CD4-positive, alpha-beta T cell treated with Interleukin-15 for 1 hour (primary cell): Measurements from ENCODE around the gene KLHDC9.
"Not testable (repeated sequence)": the region's sequence is repeated elsewhere in the genome, so short reads cannot be mapped to it uniquely, and the experiment has no call there.

Experiments used
- DNase-seq: peaks from one replicate; pipeline ENCODE4 v3.0.0-alpha.2; 2020

The KLHDC9 gene

GRCh38 chr1:161099090-161099802 lies 1.1 kb downstream of the KLHDC9 start:
- no peak for DNase-seq

DNA sequence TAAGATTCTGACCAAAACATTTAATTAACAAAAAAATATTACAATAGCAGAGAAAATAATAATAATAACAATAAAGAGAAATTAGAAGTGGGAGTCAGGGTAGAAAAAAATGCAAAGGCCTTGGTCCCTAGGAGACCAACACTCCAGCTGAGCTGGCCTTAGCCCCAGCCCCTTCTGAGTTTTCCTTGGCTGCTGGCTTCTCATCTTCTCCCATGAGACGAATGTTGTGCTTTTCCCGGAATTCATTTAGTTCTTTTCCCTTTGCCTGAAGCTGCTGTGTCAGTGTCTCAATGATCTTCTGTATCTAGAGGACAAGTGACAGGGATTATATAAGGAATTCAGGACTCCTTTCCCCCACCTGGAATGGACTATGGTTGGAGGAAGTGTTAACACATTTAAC lies 2.4 kb downstream of the KLHDC9 start:
- no peak for DNase-seq

DNA sequence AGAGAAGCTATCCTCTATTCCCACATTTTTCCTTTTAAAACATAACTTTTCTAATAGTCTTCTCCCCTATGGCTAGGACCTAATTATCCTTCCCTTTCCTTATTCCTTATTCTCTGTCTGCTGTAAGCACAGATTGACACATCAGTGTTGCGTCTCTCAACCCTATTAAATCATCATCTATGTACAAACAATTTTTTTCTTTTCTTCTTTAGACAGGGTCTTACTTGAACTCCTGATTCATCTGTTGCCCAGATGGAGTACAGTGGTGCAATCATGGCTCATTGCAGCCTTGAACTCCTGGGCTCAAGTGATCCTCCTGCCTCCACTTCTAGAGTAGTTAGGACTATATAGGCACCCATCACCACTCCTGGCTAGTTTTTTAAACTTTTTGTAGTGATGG lies 8.3 kb downstream of the KLHDC9 start:
- no peak for DNase-seq

GRCh38 chr1:161111117-161111516 lies 13.0 kb downstream of the KLHDC9 start:
- no peak for DNase-seq

DNA sequence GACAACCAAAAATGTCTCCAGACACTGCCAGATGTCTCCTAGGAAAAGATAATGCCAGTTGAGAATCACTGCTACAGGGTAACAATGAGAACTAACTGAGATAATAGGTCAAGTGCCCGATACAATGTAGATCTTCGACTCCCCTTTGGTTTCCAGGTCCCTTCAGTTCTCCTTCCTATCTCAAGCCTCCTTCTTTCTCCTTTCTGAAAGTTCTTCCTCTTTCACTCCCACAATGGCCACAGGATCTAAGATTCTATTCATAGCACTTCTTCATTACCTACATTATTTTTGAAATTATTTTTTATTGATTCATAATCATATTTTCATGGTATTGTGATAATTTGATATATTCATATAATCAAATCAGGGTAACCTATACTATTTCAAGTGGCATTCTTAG lies 13.4 kb downstream of the KLHDC9 start:
- DNase-seq, result no peak

DNA sequence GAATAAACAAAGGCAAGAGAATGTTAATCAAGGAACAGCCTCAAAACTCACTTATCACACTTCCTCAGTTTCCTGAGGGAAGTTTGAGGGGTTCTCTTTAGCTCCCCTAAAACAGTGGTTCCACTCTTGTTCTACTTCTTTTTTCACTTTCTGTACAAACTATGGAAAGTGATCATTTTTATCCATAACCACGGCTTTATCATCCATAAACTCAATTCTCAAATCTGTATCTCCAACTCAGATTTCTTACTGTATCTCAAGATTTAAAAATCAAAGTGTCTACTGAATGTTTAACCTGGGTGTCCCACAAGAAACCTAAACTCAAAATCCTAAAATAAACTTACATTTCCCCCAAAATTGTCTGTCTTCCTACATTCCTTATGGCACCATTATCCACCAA lies 15.8 kb downstream of the KLHDC9 start:
- no peak for DNase-seq

- DNase-seq, result no peak
Observed at GRCh38 chr1:161114556-161114955, 16.4 kb downstream of the KLHDC9 start.

GRCh38 chr1:161115132-161115711 lies 17.1 kb downstream of the KLHDC9 start:
- DNase-seq, result no peak

DNA sequence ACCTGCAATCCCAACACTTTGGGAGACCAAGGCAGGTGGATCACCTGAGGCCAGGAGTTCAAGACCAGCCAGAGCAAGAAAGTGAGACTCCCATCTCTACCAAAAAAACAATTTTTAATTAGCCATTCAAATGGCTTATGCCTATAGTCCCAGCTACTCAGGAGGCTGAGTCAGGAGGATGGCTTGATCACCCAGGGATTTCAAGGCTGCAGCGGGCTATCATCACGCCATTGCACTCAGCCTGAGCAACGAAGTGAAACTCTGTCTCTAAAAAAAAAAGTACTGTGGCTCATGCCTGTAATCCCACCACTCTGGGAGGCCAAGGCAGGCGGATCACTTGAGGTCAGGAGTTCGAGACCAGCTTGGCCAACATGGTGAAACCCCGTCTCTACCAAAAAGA lies 17.8 kb downstream of the KLHDC9 start:
- DNase-seq, result not testable (repeated sequence)

DNA sequence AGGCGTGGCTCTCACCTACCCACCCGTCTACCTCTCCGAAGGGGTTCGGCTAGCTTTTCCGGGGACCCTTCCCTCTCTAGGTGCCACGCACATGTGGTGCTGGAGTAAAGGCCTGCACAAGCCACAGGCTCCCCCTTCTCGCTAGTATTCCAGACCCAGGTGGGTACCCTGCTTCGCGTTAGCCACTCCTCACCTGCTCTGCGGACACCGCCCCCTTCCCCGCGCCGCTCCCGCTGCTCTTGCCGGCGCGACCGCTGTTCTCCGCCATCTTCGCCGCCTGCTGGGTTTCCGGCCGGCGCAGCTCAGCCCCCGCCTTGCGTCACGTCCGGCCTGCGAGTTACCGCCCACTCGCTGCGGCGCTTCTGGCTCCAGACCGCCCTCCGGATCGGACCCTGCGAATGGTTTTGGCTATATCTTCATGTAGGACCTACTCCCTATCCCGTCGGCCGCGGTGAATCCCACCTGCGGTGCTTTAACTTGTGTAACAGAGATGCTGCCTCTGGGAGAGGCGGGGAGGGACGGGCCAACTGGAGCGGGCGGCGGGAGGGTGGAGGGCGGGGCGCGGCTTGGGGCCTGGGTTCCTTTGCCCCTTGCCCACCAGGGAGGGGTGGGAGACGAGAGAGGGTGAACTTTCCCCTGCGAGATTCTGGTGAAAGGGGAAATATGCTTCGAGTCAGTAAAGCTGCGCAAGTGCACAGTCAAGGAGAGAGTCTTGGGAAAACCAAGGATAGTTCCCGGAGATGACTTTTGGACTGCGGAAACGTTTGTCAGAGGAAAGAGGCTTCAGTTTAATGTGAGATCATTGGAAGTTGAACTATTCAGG lies 19.8 kb downstream of the KLHDC9 start, which contains the start of the genes NIT1 and PFDN2:
Gene NIT1, plus strand, starts transcription at position 347 of the 823 bp plus-strand sequence. Its CDS starts 72 bp downstream, at position 419.
Gene PFDN2, minus strand, starts transcription at position 279 of the 823 bp plus-strand sequence. Its CDS starts 11 bp downstream, at position 268.
- peak; percentile 82 for DNase-seq

- peak; percentile 76 for DNase-seq
Observed at GRCh38 chr1:161119092-161119903, 21.1 kb downstream of the KLHDC9 start.

DNA sequence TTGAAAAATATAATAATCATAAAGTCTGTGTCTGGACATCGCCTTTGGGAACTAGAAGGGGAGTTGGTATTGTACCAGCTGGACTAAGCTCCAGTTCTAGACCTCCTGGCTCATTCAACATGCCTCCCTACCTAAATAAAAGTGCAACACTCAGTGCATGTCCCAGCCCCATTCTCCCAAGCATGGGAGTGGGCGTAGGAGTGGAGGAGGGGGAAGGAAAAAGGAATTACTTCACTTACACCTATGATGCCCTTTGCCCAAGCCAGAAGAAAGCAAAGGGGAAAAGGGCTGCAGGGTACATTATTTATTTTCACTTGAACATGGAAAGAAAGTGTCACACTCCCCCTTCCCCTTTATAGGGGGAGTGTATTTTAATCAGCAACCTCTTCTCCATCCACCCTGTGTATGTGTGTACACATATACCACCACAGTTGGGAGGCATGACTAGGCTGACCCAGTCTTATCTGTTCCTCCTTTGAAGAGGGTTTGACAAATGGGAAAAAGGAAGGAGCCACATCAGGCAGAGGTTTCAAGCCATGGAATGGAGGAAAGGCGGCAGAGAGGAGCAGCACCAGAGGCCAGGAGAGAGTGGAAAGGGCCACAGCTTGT lies 23.0 kb downstream of the KLHDC9 start:
- no peak for DNase-seq

DNA sequence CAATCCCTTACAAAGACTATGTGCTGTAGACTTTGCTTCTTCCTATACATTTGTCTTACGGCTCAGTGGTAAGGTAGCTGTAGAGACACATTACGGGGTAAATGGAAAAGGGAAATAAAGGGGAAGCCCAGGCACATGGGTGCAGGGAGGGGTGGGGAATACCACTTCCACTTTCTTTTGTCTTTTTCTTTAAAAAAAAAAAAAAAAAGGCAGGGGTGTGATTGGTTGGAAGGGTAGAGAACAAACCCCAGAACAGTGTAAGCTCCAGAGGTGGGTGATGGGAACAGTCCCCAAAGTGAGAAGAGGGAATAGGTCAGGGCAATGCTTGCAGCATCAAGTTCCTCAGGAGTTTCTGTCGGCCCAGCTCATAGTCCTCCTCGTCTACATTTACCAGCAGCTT lies 23.7 kb downstream of the KLHDC9 start:
- DNase-seq, result peak; percentile 45

DNA sequence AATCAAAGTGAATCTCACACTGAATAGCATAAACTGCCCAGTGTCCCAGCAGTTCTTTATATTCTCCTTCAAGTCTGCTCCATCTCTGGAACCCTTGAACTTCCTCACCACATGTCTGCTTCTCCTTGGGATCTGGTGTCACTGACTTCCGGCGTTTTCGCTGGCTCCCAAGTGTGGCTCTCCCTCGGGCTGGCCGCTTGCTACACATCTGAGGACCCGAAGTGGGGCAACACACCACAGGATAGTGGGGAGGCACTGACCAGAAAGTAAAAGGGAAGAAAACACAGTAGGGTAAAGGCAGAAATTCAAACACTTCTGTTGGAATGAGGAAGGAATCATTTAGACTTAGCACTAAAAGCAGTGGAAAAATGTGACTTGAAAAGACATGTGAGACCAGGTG lies 24.8 kb downstream of the KLHDC9 start:
- no peak for DNase-seq

DNA sequence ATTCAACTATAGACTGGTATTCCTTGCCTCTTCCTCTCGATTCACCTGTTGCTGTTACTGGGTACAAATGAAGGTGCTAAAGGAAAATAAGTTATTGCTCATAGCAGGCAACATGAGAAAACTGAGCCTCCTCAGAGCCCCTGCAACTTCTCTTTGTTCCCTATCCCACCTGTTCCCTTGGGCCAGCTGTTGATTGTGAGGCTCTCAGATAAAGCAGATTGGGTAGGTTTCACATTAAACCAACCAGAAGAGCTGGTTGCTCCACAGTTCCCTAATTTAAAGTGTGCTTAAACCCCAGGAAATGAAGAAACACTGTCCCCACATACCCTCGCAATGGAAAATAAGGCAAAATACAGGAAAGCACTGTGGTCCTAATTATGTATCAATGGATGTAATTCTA lies 29.5 kb downstream of the KLHDC9 start:
- no peak for DNase-seq

DNA sequence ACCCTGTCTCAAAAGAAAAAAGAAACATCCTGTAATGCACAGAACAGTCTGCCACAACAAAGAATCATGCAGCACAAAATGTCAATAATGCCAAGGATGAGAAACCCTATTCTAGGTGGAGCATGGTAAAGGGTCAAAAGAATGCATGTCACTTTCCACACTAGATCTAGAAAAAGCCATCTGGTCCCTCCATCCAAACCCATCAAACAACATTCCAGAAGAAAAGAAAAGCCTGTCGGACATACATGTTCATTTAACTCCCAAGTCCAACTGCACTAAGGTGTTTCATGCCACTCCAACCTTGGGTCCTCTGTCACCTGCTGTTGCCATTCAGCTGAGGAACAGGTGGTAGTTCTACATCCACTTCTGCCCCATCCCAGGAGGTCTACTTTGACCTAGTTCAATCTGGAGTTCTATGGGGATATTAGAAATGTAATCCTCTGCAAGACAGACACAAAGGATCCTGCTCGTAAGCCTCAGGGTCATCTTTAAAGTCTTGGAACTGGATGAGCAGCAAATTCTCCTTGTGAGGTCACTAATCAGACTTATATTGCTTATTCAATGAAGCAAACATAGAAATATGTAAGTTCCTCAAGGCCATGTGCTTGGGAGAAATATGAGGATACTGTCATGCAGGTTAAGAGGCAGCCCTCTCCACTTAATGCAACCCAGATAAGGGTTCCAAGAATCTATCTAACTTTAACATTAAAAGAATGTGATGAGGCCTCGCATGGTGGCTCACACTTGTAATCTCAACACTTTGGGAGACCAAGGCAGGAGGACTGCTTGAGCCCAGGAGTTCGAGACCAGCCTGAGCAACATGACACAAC lies 30.6 kb downstream of the KLHDC9 start:
- DNase-seq, result no peak

GRCh38 chr1:161130266-161130665 lies 32.1 kb downstream of the KLHDC9 start:
- DNase-seq, result no peak

GRCh38 chr1:161131523-161132409 lies 33.6 kb downstream of the KLHDC9 start:
- DNase-seq, result no peak

DNA sequence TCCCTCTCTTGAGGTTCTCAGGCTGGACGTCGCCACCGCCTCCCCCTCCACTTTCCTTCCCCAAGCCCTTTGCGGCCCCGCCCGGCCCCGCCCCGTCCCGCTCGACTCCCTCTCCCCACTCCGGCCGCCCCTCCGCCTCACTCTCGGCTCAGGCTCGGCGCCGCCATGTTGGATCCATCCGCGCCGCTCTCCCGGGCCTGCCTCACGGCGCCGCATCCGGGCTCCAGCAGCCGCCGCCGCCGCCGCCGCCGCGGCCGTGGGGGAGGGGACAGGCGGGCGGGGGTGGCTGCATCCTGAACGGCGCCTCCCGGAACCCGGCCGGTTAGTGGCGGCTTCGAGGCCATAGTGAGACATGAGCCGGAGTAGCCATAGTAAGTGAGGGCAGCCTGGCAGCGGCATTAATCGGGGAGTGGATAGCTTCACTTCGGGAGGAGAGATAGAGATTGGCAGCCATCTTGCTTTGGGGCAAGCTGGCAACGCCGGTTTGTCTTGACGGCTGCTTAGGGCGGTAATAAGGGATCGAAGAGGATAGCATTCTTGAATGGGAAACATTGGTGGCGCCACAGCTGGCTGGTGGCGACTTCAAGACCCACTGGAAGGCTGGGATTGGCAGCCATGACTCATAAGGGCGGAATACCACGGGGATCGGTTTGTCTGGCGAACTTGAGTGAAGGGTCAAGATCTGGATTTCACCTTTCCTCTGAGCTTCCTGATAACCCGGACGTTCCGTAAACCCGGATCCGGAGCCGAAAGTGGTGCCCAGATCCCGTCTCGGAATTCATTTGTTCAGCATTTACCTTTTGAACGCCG lies 34.5 kb downstream of the KLHDC9 start, which contains the start of gene DEDD:
Gene DEDD, minus strand, starts transcription at position 258 of the 810 bp plus-strand sequence. CDS start 8,205 bp downstream, outside the sequence.
- DNase-seq, result peak; percentile 96
